ENCODE data around the gene FUS.

DNA sequence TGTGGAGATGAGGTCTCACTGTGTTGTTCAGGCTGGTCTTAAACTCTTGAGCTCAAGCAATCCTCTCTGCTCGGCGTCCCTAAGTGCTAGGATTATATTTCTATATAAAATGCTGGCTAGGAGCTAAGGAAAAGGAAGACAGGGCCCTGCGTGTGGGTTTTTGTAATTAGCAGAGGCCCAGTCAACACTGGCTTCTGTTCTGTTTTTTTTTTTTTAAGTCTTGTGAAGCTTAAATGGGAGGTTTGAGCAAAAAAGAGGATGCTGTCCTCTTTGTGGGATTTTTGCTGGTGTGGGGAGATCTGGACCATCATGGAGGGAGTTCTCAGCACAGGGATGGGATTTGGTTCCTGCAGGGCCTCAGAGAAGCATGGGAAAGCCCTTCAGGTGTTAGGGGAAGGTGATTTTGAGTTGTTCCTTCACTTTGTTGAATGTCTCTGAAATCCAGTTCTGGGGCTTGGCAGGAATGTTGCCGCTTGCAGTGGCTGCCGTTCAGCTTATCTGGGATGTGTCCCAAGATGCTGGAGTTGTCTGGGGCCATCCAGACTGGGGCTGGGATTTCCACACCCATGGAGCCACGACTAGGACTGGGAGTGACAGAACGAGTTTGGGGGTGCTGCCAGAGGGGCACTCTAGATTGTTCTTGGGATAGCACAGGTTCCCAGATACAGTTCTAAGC, 18.4 kb downstream of the FUS start:
- TF ChIP-seq CTCF (tag by site-specific recombination; IDR thresholded peaks at IDR 0.05) (no peak), ZNF555 (tag by site-specific recombination; conservative IDR thresholded peaks at IDR 0.05) (no peak), ZNF792 (tag by site-specific recombination; IDR thresholded peaks at IDR 0.05) (no peak), ZNF221 (tag by site-specific recombination; IDR thresholded peaks at IDR 0.05; ENCODE audit: borderline replicate concordance) (no peak)

Measured in HEK293 (cell line).